Right renal cortex interstitium (tissue), 3 donors: Measurements from ENCODE around the gene TRDN. TPM values are rescaled to one million over a fixed set of nuclear protein-coding genes. Genes with fewer than 3 reads are reported as not detected.
"Not testable (repeated sequence)": the region's sequence is repeated elsewhere in the genome, so short reads cannot be mapped to it uniquely, and the experiment has no call there.

ENCODE experiments used
- DNase-seq, 3 donors: peaks; one replicate each; pipeline ENCODE4 v3.0.0-alpha.2; 2013; ENCODE audit warnings: low read depth in 3 of 3, low spot score in 2 of 3
- polyA plus RNA-seq, 3 donors: library from polyadenylated mRNA; unstranded; fragments of 120-200 nt; gene quantifications; one replicate each; pipeline ENCODE4 v1.2.1, GENCODE V29; 2013; ENCODE audit not compliant: insufficient read length in 3 of 3

The TRDN gene
- polyA plus RNA-seq, 3 donors: 2.6 to 6.8 (median 2.7) TPM

DNA sequence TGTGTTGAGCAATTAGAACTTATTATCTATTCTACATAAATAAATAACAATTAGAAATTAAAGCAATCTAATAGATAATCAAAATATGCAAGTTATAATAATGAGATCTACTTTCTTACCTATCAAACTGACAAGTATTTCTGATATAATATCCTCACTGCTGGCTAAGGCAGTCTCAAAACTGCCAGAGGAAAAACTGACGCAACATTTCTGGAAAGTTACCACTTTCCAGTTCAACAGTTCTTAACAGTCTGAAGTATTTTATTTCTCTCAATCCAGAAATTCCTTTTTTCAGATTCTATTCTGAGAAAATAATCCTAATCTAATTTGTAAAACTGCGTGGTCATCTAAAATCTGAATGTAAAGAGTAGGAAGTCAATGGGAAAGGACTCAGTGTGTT is 121.0 kb downstream of the TRDN start:
- DNase-seq: no peak

DNA sequence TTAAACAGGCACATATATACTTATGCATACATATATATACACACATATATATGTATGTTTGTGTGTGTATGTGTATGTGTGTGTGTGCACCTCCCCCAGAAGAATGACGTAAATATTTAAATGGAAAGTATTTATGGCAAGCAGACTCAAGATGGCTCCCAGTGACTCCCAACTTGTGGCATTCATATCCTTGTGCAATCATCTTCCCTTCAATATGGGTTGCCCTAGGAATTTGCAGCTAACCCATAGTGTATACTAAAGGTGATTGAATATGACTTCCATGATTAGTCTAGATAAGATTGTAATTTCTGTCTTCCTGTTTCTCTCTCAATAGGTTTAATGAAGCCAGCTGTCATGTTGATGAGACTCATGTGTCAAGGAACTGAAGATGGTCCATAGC is 127.6 kb downstream of the TRDN start:
- no peak for DNase-seq

DNA sequence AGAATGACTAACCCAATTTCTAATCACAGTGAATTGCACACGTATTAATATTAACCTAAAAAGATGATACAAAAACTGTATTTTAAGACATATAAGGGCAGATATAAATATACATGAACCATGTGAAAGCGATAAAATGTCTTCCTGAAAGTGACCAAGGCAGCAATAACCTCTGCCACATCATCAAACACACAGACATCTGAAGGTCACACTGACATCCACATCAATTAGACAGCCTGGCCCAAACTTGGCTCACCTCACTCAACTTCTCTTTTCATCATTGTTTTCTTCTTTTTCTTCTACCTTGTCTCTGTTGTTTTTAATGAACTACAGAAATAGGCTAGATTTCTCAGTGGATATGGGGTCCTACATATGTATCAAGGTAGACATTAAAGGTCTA is 128.5 kb downstream of the TRDN start:
- DNase-seq: no peak

DNA sequence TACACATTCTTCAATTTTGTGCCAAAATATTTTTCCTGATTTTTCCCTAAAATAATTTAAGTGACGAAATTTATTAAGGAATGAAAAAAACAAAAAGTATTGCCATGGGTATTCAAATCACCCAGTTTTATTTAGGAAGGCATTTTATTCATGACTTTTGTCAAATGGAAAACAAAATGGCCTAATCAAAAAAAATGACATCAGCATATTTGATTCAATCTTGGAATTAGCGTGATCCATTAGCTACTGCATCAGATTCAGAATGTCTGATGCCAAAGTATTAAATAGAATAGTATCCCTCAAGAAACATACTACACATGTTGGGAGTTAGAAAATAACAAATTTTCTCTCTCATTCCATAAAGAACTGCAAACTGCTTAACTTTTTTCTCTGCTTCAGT is 129.2 kb downstream of the TRDN start:
- DNase-seq: no peak

DNA sequence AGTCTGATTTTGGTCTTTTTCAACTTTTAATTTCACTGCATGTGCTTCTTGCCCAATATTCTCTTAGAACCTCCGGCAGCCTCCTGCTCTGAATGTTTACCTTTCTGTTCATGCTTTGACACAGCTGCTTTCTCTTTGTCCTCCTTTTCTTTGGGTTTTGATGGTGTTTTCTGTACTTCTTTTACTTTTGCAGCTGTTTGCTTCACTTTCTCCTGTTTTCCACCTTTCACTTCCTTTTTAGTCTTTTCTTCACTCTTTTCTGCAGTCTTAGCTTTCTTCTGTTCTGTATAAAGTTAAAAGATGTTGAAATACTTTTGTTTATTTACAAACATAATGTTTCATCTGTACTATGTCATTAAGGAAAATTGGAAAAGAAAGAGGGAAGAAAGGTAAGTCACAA is 133.1 kb downstream of the TRDN start:
- no peak for DNase-seq

DNA sequence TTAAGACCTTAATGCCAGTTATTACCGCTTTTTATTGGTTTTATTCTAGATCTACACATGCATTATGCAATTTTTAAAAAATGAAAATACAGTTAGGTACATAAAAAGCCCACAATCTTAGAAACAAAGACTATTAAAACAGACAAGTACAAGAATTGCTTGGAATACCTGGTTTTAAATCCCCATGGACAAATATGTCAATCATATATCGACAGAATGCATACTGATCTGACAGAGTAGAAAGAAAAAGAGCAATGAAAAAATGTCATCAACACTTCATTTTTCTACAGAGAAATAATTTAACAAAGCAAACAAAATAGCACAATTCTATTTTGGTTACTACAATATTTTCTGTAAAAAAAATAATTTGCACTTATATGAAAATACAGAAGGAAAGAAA is 139.7 kb downstream of the TRDN start:
- DNase-seq: no peak

DNA sequence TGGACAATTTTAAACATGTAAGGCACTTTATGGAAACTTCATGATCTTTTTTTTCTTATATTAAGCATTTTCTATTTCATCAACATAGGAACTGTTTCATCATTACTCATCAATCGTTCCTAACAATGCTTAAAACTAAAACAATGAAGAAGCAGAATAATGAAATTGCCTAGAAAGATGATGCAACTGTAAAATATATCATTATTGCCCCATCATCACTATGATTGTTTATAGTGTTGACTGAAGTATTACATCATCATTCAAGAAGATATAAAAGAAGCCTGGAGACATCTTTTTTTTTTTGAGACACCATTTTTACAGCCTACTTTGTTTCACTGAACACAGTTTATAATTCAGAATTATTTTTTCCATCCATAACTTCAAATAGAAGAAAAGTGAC is 147.2 kb downstream of the TRDN start:
- DNase-seq: no peak

DNA sequence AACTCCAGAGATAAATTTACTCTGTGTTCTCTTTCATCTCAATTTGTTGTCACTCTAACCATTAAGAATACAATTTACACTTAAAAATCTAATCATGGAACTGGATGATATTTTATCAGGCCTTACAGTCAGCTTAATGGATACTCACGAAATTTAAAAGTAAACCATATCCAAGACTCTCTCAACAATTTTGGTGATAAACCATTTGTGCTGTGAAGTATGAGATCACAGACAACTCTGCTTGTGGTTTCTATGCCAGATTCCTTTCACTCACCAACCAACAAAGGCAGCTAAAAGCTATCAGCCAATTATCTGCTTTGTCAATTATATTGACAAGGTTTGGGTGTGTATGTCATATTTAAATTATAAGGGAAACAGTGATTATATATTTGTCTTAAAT is 155.8 kb downstream of the TRDN start:
- DNase-seq: no peak

DNA sequence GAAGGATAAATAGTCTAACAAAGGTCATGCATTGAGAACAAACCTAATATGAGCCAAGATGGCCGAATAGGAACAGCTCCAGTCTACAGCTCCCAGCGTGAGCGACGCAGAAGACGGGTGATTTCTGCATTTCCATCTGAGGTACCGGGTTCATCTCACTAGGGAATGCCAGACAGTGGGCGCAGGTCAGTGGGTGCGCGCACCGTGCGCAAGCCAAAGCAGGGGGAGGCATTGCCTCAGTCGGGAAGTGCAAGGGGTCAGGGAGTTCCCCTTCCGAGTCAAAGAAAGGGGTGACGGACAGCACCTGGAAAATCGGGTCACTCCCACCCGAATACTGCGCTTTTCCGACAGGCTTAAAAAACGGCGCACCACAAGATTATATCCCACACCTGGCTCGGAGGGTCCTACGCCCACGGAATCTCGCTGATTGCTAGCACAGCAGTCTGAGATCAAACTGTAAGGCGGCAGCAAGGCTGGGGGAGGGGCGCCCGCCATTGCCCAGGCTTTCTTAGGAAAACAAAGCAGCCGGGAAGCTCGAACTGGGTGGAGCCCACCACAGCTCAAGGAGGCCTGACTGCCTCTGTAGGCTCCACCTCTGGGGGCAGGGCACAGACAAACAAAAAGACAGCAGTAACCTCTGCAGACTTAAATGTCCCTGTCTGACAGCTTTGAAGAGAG is 164.6 kb downstream of the TRDN start:
- DNase-seq: not testable (repeated sequence)

DNA sequence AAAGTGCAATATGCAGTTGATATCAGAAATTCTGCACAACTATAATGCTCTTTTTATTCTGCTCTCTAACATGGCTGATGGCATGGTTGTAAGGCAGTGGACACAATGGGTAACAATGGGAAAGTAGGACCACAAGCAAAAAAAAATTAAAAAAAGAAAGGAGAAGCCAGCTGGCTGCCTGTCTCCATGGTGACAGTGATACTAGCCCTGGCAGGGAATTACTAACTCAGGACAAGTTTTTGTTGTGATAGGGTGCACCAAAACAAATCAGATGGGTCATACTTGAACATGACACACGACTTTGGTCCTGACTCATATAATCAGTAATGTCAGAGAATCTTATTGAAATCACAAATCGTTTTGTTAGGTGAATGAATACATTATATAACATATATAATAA is 169.4 kb downstream of the TRDN start:
- no peak for DNase-seq

DNA sequence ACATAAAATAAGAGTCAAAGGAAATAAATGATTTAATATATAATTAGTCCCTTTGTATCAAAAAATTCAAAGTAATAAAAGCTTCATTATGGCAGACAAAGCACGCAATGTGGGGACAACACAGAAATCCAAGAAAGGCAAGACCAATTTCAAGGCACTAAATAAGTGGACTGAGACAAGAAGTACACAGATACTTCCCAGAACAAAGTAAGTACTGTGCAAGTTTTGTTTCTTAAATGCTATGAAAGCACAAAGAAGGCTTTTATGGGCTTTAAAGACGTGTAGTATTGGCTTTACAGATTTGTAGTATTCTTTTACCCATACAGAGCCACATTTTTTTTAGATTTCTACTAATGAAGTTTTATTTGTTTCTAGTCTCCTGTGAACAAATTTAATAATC is 174.6 kb downstream of the TRDN start:
- no peak for DNase-seq

DNA sequence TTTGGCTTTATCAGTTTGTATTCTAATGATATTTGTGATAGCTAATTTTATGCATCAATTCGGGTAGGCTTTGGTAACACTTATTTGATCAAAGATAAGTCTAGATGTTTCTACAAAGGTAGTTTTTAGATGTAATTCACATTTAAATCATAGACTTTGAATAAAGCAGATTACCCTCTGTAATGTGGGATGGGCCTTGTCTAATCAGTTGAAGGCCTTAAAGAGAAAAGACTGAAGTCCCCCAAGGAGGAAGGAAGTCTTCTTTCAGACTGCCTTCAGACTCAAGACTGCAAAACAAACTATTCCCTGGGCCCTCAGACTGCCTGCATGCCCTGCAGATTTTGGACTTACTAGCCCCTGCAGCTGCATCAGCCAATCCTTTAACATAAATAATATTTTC is 178.5 kb downstream of the TRDN start:
- no peak for DNase-seq

DNA sequence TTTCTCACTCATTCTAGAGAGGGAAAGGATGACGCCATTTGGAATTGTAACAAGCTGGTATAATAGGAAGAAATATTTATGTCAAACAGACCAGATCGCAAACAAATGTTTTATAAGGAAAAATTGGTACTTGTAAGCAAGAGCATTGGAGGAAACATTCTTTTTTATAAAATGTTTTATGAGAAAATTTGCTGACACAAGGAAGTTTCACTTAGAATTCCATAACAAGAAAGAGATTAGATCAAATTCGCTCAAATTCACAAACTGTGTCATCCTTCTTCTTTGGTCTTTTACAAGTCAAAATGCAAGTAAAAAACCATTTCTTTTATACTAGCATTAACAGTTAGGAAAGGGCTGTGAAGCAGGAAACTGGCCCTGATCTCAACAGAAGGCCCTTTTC is 179.9 kb downstream of the TRDN start:
- no peak for DNase-seq

DNA sequence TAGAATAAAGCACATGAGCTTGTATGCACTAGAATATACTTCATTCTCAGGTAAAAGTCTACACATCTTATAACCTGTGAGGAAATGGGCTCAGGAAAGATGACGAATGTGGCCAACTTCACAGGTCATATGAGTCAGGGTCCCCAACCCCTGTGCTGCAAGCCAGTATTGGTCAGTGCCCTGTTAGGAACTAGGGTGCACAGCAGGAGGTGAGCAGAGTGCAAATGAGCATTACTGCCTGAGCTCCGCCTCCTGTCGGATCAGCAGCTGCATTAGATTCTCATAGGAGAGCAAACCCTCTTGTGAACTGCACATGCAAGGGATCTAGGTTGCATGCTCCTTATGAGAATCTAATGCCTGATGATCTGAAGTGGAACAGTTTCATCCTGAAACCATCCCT is 182.3 kb downstream of the TRDN start:
- DNase-seq: no peak

DNA sequence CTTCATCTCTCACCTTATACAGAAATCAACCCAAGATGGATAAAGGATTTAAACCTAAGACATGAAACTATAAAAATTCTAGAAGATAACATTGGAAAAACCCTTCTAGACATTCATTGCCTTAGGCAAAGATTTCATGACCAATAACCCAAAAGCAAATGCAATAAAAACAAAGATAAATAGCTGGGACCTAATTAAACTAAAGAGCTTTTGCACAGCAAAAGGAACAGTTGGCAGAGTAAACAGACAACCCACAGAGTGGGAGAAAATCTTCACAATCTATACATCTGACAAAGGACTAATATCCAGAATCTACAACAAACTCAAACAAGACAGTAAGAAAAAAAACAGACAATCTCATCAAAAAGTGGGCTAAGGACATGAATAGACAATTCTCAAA is 183.7 kb downstream of the TRDN start:
- not testable (repeated sequence) for DNase-seq

DNA sequence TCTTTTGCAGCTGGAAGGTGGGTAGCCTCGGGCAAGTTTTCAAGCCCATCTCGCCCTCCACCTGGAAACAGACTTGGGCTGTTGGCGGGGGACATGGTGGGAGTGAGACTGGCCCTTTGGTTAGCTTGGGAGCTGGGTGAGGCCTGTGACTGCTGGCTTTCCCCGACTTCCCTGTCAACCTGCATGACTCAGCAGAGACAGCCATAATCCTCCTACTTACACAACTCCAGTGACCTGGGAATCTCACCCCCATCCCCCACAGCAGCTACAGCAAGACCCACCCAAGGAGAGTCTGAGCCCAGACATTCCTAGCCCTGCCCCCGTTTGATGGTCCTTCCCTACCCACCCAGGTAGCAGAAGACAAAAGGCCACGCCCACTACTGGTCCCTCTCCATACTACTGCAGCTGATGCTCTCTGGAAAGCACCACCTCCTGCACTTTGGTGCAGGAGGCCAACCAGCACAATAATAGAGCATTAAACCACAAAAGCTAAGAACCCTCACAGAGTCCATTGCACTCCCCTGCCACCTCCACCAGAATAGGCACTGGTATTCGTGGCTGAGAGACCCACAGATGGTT is 188.4 kb downstream of the TRDN start:
- DNase-seq: no peak

DNA sequence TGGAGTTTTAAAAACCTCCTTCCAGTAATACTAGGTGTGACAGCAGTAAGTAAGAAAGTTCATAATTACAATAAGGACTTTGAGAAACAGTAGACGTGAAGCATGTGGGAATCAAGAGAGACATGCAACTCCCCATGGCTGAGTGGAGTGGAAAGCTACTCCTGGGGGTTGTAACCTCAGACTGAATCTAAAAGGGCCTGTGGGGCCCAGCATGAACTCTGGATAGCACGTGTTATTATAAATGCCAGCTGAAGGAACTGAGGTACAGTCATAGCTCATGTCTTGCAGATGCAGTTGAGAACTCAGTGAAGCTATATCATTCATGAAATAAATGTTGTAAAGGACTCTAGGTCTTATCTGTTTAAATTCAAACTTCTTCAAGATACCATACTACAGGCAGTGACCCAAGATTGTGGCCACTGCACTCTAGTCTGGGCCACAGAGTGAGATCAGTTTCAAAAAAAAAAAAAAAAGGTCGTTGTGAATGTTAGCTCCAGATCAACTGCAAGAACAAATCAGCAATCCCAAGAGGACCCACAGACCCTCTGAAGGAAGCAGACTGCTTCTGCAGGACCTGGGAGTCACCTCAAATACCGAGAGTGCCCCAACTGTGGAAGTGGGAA is 189.3 kb downstream of the TRDN start:
- DNase-seq: no peak

DNA sequence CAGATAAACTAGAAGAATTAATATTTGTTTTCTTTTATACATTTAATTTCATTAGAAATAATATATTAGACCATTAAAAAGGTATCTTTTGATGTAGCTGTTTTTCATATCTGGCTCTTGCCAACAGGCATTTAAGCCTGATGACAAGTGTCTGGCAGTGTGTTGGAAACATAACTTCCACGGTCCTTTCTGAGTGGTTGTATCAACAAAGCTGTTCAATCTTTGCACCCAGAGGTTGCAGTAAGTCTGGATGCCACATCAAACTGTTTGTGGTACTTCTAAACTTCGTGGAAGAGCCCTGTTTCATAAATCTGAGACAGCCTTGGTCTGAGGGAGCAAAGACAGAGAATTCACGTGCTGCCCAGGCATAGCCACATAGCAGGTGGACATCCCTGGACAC is 197.4 kb downstream of the TRDN start:
- no peak for DNase-seq

DNA sequence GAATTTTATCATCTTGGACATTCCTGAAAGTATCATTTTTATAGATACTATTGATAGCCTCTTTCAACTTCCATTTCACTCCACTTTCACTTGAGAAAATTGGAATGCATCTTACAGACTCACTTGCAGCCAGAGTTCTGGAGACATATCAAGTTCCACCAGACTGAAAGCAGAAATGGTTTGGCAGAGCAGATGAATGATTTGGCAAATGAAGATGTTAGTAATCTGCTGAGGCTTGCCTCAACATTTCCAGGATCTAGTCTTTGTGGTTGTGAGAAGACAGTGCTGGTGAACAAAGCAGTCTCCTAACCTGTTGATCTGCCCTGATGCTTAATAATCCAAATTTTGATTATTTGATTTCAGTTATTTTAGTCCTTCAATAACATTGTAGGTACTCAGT is 202.6 kb downstream of the TRDN start:
- no peak for DNase-seq

DNA sequence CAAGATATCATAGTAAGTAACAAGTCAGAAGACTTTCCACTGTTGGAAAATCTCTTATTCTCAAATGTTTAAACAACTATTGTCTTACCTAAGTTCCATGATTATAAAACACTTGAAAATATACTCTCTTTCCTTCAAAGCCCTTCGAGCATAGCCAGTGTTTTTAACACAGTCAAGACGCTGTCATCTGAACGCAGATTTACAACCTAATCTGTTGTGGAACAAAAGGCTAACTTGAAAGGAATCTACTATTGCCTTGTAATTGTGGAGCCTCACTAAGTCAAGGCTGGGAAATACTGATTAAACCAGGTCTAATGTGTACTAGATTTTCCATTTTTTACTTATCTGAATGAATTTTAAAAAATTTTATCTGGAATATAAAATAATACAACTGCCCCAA is 205.8 kb downstream of the TRDN start:
- DNase-seq: no peak

DNA sequence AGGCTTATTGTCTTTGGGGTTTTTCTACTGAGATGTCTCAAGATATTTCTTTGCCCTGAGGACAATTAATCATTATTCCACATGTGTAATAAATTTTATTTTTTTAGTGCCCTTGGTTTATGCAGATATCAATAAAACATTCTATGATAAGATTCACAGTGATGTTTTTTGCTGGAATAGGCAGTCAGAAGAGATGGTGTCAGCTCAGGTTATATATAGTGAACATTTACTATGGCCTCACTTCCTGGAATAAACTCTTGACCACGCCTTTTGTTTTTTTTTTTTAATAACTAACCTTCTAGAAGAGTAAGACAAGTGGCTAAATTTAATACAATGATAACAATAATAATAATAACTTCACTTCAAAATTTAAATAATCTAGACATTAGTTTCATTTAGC is 209.7 kb downstream of the TRDN start:
- no peak for DNase-seq

DNA sequence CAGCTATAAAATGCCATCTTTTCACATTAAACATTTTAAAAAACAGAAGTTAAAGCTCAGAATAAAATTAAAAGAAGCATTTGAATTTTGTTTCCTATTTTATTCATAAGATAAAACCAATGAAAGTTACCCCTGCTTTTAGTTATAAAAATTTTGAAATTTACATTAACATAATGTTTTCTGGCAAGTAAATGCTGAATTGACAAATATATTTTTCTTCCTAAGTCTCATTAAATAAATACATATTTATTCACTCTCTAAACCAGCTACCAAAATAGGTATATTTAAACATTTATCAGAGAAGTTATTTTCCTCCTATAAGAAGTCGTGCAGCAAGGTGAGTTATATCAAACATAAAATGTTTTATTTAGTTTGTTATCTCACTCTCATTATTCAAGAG is 213.6 kb downstream of the TRDN start:
- no peak for DNase-seq

DNA sequence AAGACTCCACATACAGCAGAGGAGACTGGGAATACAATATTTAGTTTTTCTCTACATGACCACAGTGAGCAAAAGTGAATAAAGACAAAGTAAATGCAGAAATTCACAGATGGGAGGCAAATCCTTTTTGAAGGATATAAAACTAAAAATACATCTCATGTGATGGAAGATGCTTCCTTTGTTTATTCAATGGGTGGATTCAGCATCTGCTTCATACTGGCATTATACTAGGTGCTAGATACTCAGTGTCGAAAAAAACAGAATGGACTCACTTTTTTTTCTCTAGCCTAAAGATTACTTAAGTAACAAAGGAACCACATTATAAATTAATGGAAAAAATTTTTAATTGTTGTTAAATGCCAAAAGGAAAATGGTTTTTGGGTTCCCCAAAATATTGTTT is 216.2 kb downstream of the TRDN start:
- no peak for DNase-seq
